A204.1 (cell line): ENCODE data around the gene SEL1L.
"Not testable (repeated sequence)": the region's sequence is repeated elsewhere in the genome, so short reads cannot be mapped to it uniquely, and the experiment has no call there.

ENCODE experiments used
- FAIRE-seq: peaks from 2 replicates; lab custom pipeline; 2012; peaks lifted over from hg19 to GRCh38; lab: Jason Lieb, UNC

SEL1L gene

GRCh38 chr14:81473456-81474147, 60.1 kb downstream of the SEL1L start:
- no peak for FAIRE-seq

- FAIRE-seq, result no peak
Measured at GRCh38 chr14:81472096-81472800, 61.4 kb downstream of the SEL1L start.

GRCh38 chr14:81471062-81471461, 62.6 kb downstream of the SEL1L start:
- no peak for FAIRE-seq

GRCh38 chr14:81470557-81470826, 63.2 kb downstream of the SEL1L start:
- FAIRE-seq, result not testable (repeated sequence)

GRCh38 chr14:81466854-81467253, 66.8 kb downstream of the SEL1L start:
- FAIRE-seq, result no peak

- no peak for FAIRE-seq
Measured at GRCh38 chr14:81465507-81466228, 68.0 kb downstream of the SEL1L start.

GRCh38 chr14:81465003-81465392, 68.7 kb downstream of the SEL1L start:
- not testable (repeated sequence) for FAIRE-seq

- no peak for FAIRE-seq
Measured at GRCh38 chr14:81464253-81465002, 69.2 kb downstream of the SEL1L start.

GRCh38 chr14:81462356-81462755, 71.3 kb downstream of the SEL1L start:
- FAIRE-seq, result not testable (repeated sequence)

- no peak for FAIRE-seq
Measured at GRCh38 chr14:81459912-81460311, 73.7 kb downstream of the SEL1L start.

GRCh38 chr14:81458352-81458751, 75.3 kb downstream of the SEL1L start:
- FAIRE-seq, result no peak

- no peak for FAIRE-seq
Measured at GRCh38 chr14:81455390-81455789, 78.3 kb downstream of the SEL1L start.

GRCh38 chr14:81454572-81455218, 79.0 kb downstream of the SEL1L start:
- FAIRE-seq, result no peak

GRCh38 chr14:81453166-81453766, 80.4 kb downstream of the SEL1L start:
- FAIRE-seq, result peak; percentile 77

- no peak for FAIRE-seq
Measured at GRCh38 chr14:81452341-81453133, 81.1 kb downstream of the SEL1L start.

GRCh38 chr14:81450976-81451375, 82.7 kb downstream of the SEL1L start:
- no peak for FAIRE-seq

- no peak for FAIRE-seq
Measured at GRCh38 chr14:81450100-81450531, 83.5 kb downstream of the SEL1L start.

GRCh38 chr14:81449576-81449975, 84.1 kb downstream of the SEL1L start:
- no peak for FAIRE-seq

GRCh38 chr14:81449114-81449513, 84.5 kb downstream of the SEL1L start:
- FAIRE-seq, result no peak

- no peak for FAIRE-seq
Measured at GRCh38 chr14:81447021-81447764, 86.5 kb downstream of the SEL1L start.
